HG02759 (cell line): ENCODE data around the gene SEMA3F.
"Not testable (repeated sequence)": the region's sequence is repeated elsewhere in the genome, so short reads cannot be mapped to it uniquely, and the experiment has no call there.

Experiments used
- ATAC-seq: cut with Tn5 transposase; IDR thresholded peaks from one replicate; pipeline ENCODE4 v1.9.1; 2021; ENCODE audit warnings: mild to moderate bottlenecking, moderate library complexity; ENCODE audit not compliant: unreplicated experiment

Gene SEMA3F

DNA sequence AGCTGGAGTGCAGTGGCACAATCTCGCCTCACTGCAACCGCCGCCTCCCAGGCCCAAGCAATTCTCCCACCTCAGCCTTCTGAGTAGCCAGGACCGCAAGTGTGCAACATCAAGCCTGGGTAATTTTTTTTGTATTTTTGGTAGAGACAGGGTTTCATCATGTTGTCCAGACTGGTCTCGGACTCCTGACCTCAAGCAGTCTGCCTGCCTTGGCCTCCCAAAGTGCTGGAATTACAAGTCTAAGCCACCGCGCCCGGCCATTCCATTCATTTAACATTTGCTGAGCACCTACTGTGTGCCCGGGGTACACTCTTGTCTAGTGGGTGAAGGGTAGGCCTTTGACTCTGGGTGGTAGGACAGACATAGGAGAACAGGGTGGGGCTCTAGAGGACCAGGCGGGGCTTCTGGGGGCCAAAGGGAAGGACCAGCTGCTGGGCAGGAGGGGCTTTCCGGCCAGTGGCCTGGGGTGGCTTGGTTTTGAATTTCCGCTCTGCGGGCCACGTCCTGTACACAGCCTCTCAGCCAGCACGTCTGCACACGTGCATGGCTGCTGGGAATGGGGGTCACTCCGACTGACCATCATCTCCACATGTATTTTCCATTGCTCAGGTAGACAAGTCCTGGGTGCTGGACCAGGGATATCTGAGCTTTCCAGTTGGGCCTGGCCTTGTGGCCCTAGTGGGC lies 52.4 kb downstream of the SEMA3F start:
- ATAC-seq, result no peak

DNA sequence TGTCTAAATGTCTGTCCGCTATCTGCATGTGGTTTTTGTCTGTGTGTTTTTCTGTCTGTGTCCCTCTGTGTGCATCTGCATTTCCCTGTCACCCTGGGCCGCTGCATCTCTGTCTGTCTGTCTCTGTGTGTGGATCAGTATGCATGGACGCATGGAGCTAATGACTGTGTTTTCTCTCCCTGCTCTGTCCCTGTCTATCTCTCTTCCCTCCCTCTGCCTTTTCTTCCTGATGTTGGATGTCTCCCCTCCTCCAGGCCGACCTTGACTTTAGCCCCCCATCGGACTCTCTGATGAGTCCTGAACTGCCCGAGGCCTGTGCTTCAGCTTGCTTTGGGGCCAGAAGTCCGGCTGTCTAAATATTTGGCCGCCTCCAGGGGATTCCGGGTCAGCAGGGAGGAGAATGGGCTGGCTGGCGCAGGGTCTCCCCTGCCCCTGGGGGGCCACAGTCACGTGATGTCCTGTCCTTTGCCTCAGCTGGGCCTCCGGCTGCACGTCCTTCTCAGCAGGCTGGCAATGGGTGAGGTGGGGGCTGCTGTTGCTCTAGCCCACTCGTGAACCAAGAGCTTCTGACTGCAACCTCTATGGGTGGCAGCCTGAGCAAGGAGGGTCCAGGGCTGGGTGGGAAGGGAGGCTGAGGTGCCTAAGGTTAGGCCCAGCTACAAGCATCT lies 53.7 kb downstream of the SEMA3F start:
- ATAC-seq, result no peak

DNA sequence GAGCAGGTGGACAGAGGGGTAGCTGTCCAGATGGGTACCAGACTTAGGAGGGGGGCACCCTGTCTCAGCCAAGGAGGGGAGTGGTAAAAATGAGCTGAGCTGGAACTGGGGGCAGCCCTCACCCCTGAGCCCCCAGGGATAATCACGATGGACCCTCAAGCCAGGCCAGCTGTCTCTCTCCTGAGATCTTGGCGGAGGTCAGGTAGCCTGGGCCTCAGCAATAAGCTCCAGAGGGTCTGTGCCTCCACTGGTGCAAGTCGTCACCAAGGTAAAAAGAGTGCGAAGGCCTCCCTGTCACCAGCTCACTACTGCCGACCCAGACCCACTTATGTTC lies 55.0 kb downstream of the SEMA3F start:
- no peak for ATAC-seq

DNA sequence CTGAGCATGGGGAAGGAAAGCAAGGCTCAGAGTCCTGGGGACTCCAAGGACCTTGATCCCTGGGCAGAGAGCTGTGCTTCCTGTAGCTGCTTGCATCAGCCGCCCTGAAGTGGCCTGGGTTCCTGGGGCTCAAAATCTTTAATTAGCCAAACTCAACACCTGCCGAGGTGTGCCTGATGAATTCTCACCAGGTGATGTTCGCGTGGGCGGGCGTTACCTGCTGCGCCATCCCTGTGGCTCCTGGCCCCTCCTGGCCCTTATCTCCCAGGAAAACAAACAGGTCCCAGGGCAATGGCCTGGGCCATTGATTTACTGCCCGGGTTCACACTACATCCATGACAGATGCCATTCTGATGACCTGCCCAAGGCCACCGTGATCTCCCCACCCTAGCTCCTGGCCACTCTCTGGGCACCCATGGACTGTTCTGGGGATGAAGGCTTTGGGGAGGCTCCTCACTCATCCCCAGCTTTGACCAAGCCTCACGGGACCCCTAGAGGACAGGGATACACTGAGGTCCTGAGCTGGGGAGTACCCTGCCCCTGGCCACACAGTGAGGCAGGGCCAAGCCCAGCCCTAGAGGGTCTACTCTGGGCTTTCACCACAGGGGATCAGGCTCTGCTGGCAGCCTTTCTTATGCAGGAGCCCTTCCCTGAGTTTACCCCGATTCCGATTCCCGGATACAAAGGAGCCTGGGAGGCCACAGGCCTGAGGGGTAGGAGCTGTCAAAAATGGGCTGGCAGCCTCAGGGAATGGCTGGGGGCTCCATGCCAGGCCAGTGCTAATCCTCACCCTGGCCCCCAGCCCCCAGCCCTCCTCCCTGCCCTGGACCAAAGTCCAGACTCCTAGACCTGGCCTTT lies 55.6 kb downstream of the SEMA3F start:
- ATAC-seq, result no peak

DNA sequence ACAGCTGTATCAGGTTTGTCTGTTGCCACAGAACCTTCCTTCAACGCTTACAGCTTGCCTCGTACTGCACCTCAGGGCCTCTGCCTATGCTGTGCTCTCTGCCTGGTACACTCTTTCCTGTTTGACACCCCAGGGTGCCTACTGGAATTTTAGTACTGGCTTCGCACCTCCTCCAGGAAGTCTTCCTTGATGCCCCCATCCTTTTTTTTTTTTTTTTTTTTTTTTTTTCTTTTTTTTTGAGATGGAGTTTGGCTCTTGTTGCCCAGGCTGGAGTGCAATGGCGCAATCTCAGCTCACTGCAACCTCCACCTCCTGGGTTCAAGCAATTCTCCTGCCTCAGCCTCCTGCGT lies 56.2 kb downstream of the SEMA3F start:
- not testable (repeated sequence) for ATAC-seq

DNA sequence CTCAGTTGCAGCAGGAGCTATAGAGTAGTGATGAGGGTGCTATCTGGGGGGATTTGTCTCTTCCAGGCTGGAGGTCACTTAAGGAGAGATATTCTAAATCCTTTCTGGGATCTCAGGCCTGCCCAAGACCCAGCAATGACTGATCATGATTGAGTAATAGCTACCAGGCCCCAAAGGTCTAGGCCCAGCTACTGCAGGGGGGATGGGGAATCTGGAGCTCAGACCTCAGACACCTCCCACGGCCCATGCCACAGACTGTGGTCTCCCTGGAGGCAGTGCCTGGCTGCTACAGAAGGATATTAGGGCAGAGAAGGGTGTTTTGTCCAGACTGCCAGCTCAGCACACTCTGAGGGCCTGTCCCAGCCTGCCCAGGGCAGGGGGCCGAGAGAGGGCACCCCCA lies 56.8 kb downstream of the SEMA3F start:
- no peak for ATAC-seq

DNA sequence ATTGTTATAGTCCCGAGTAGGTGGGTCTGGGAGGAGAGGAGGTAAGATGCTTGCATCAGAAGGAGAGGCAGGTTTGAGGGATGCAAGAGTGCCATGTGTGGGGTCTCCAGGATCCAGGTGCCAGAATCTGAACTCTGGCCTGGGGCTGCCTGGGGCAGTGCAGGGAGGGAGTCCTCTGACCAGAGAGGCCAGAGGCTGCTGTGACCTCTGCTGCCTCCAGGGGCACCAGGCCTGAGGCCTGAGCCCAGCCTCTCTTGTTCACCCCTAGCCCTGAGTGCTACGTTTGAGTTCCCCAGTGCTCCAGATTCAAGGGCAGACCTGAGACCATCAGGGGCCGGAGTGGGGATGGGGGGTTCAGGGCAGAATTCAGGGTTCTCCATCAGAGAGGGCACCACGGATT lies 57.4 kb downstream of the SEMA3F start:
- no peak for ATAC-seq

DNA sequence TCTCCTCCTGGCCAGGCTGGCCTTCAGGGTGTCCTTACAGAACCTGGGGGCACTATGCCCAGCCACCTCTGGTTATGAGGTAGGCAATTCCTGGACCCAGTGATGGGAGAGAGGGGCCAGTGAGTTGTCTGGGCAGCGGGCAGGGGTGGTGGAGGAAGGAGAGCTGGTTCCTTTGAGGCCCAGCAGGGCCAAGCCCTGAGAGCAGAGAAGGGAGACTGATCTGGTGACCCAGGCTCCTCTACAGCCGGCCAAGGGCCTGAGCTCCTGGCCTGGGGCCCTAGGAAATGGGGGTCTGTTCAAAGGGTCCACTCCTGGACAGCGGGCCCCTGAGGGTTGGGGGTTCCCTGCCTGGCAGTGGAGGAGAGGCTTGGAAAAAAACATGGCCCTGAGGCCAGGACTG lies 57.8 kb downstream of the SEMA3F start:
- ATAC-seq, result no peak

DNA sequence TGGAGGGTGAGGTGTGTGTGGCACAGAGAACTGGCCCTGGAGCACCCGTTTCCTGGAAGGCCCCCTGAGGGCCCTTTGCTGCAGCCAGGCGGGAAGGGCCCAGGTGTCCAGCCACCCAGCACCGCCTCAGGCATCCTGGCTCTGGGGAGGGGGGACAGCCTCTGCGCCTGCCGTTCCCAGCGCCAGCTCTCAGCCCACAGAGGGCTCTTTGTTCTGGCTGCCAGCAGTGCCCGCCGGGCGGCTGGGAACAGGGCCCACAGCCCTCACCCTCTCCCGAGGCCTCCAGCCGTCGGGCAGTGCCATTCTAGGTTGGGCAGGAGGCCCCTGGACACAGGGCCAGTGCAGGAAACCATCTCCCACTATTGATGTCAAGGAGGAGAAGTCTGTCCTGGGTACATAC lies 58.2 kb downstream of the SEMA3F start:
- ATAC-seq, result no peak

DNA sequence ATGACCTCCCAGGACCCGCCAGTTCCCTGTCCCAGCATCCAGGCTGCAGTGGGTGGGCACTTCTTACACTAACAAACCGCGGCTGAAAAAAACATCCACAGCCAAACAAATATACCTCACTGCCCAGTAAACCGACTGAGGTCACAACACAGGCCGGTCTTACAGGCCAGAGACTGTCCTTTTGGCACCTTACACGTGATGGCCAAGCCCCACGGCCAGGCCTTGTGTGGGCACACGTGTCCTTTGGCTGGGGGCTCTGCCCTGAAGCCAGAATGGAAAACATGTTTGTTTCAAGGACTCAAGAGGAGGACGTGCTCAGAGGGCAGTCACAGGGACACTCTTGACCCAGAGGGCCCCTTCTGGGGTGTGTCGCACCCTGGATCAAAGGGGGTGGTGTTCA lies 59.7 kb downstream of the SEMA3F start:
- no peak for ATAC-seq

DNA sequence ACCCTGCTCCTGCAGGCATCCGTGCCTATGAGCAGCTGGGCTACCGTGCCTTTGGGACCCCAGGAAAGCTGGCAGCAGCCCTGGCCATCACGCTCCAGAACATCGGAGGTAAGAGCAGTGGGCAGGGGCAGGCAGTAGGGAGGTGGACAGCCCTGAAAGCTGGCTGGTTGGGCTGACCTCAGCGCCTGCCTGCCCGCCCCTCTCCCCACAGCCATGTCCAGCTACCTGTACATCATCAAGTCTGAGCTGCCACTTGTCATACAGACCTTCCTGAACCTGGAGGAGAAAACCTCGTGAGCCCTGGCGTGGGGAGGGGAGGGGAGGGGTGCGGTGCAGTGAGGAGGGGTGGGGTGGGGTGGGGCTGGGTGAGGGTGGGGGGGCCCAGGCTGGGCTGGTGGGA lies 60.4 kb downstream of the SEMA3F start:
- ATAC-seq, result no peak

DNA sequence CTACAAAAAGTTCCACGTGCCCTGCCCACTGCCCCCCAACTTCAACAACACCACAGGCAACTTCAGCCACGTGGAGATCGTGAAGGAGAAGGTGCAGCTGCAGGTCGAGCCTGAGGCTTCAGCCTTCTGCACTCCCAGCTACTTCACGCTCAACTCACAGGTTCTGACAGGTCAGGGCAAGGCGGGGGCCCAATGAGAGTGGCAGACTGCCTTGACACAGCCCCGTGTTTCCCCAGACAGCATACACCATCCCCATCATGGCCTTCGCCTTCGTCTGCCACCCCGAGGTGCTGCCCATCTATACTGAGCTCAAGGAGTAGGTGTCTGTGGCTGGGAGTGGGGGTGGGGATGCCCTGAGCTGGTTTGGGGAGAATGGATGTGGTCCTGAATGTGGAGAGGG lies 62.6 kb downstream of the SEMA3F start:
- no peak for ATAC-seq

DNA sequence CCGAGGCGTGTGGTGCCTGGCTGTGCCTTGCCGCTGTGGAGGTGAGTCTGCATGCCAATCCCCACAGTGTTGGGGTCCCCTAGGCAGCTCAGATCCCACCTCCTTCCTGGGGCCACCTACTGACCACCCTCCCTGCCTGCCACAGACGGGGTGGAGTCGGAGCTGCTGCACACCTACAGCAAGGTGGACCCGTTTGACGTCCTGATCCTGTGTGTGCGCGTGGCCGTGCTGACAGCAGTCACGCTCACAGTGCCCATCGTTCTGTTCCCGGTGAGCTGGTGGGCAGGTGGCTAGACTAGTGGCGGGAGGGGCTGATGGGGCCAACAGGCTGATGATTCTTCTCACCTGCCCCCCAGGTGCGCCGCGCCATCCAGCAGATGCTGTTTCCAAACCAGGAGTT lies 63.3 kb downstream of the SEMA3F start:
- ATAC-seq, result no peak

DNA sequence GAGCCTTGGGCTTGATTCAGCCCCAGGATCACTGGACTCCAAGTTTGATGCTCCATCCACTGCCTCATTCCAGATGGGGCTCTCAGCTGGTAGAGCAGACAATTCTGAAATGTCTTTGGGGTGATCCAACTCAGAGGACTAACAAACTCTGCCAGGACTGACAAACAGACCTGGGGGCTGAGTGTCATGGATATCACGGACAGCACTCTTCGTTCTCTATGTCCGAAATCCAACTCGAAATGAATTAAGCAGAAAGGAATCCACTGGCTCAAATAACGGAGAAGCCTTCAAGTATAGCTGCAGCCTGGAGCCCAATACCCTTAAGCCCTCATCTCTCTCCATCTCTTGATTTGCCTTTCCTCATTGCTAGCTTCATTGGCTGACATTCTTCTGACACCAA lies 64.2 kb downstream of the SEMA3F start:
- no peak for ATAC-seq

DNA sequence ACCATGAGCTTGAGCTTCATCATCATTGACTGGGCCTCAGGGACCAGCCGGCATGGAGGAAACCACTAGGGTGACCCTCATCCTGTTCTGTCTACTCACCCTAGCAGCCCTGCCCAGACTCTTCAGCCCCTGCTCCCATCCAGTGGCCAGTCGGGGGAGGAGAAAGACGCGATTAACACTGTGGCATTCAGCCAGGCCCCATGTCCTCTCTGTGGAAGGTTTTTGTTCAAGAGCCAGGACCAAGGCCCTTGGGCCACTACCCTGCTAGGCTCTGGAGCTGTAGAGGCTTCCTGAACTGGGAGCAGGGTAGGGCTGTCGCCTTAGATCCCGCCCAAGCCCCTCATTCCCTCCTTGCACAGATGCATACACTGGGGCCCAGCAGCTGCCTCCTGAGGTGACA lies 65.0 kb downstream of the SEMA3F start:
- ATAC-seq, result no peak

DNA sequence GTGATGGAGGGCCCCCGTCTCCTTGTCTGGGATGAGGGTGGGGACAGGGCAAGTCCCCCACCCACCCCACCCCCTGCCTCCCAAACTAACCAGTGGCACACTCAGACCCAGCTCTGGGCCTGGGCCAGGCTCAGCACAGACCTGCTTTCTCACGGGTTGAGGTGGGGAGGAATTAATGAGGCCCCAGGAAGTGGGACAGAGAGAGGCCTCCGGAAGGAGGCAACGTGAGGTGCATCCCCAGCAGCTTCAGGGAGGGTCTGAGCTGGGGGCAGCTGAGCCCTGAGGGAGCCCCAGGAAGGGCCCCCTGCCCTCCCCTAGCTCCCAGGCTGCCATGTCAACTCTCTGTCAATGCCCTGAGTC lies 65.9 kb downstream of the SEMA3F start:
- no peak for ATAC-seq

DNA sequence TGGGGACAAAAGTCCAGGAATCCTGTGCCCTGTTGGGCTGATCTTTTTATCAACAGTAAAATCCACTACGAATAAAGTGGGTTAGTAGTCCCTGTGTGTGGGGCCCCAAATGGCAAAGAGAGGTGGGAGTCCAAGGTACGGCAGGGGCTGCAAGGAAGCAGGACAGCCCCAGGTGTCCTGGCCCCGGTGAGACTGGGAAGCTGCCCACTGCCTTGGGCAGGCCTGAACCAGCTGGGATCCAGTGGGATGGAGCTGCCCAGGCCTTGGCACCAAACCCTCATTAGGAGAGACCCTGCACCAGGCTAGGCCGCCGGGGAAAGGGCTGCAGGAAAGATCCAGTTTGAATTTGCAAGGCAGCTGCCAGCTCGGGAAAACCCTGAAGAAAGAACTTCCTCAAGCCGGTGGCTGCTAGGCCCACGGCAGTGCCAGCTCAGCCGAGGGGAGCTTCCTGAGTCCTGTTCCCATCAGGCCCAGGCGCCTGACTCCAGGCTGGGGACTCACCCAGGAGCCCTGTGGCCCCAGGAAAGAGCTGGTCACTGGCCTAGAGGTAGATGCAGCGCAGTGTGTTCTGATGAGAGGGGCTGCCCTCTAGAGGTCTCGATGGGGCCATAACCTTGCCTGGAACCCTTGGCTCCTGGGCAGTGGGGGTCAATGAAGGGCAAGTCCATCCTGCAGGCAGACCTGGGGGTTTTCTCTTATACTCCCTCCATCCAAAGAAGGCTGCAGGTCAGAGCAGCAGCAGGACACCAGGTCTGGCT lies 66.5 kb downstream of the SEMA3F start:
- no peak for ATAC-seq

DNA sequence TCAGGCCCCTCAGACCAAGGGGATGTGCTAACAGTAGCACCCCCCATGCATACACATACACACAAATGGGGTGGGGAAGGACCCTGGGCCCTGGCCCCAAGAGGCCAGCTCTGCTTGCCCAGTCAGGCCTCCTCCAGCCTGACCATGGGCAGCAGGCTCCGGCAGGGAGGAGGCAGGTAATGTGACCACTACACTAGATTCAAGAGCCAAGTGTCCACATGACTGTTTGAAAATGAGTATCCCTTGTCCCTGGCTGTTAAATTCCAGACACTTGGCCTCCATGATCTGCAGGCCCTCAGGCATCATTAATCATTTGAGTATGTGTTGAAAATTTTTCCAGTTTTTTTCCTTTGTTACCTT lies 67.0 kb downstream of the SEMA3F start:
- no peak for ATAC-seq

DNA sequence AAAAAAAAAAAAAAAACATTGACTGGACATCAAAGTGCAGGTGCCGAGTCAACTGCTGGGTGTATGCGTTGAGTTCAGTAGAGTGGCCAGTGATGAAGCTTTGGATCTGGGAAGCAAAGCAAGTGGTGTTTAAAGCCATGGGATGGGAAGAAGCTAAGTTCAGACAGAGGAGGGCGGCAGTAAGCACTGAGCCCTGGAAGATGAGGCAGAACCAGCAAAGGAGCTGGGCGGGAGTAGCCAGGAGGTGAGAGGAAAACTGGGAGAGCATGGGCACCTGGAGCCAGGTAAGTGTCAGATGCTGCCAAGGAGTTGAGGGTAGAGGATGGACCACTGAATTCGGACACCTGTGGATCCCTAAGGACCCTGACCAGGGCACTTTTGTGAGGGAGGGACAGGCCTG lies 69.5 kb downstream of the SEMA3F start:
- ATAC-seq, result no peak

DNA sequence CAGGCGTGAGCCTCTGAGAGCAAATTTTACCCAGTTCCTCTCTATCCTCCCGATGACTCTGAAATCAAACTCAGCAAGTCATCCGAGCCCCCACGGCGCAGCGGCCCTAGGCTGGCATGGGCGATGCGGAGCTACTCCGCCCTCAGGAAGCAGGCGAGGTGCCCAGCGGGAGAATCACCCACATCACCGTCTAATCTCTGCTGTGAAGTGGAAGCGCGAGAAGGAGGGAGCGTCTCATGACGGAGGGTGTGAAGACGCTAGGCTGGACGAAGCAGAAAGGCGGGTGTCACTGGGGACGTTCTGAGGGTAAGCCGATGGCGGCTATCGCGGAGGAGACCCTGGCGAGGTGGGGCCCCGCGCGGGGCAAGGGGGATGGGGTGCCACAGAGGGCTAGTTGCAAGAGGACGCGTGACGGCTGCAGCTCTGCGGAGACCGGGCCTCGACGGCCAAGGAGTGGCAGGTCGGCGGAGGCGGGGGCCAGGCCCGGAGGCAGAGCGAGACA lies 71.8 kb downstream of the SEMA3F start:
- peak; percentile 12 for ATAC-seq

DNA sequence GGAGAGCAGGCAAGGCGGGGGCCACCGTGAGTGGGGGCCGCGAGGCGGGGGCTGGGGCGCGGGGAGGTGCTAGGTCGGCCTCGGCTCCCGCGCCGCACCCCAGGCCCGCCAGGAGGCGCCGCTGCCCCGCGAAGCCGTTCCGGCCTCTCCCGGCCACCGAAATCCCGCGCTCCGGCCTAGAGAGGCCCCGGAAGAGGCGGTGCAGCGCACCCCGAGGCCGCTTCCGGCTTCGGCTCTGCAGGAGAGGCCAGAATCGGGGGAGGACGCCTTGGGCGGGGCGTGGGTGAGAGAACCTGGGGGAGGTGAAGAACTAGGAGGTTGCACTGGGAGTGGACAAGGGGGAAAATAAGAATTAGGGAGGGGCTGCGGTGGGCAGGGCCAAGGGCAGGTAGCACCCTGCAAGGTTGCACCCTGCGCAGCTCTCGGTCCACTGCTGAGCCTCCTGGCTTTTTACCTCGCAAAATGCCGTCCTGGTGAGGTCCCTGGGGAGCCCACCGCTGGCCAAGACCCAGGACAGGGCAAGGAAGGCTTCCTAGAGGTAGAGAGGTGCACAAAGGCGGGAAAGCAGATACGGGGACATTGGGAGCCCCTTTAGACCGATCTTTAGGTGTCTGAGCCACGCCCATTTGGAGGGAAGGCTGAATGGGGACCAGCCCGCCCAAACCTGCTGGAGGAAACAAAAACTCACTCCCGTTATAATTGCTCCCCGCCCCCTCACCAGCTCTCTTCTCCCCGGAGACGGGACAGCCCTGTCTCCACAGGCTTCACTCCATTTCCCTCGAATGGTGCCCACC lies 72.5 kb downstream of the SEMA3F start:
- peak; percentile 84 for ATAC-seq
